Loucy (cell line): ENCODE measurements around the gene CEP63.

Source experiments
- CTCF ChIP-seq: fragments of 200-600 bp; sonication (generic); conservative IDR thresholded peaks from 2 replicates; pipeline ENCODE4 v1.5.1; 2014; ENCODE audit warnings: mild to moderate bottlenecking, antibody characterized with exemption, low read length
- EZH2phosphoT487 ChIP-seq: fragments of 200-600 bp; IDR thresholded peaks from 2 replicates; pipeline ENCODE4 v1.6.1; 2018; ENCODE audit warnings: antibody characterized with exemption, mild to moderate bottlenecking, moderate library complexity, borderline replicate concordance

DNA sequence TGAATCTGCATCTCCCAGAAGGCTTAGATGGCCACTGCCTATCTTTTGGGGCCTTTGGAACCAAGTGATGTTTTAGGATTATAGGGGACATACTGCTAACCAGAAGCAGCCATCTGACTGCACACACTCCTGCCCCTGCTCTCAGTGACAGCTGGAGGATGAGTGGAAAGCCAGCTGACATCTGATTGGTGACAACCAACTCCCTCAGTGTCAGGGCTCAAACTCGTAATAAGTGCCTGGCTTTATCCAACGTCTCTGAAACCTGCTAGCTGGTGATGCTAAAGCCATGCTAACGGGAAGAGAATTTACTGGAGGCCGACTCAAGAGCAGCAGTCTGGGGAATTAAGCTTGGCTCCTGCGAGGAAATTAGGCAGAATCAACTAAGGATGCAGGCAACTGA is 129.9 kb downstream of the CEP63 start:
- TF ChIP-seq EZH2phosphoT487: no peak
- TF ChIP-seq CTCF: no peak
